AG09309 (cell line): ENCODE measurements around the gene MELK.

Experiments
- DNase-seq: peaks from one replicate; pipeline ENCODE4 v3.0.0-alpha.2; 2010; ENCODE audit warnings: low read depth
- H3K4me3 ChIP-seq: 2 replicates; pipeline ENCODE4 v1.5.1; 2011; ENCODE audit warnings: mild to moderate bottlenecking, low read depth, low read length, moderate library complexity; ENCODE audit not compliant: control insufficient read depth
- TF ChIP-seq, protein P1 (sequence below): IDR thresholded peaks from 2 replicates; pipeline ENCODE4 v1.5.1; 2011; ENCODE audit warnings: mild to moderate bottlenecking, low read depth, low read length, inconsistent platforms; ENCODE audit not compliant: insufficient read depth, control insufficient read depth; ENCODE audit errors: missing control alignments

MELK gene

DNA sequence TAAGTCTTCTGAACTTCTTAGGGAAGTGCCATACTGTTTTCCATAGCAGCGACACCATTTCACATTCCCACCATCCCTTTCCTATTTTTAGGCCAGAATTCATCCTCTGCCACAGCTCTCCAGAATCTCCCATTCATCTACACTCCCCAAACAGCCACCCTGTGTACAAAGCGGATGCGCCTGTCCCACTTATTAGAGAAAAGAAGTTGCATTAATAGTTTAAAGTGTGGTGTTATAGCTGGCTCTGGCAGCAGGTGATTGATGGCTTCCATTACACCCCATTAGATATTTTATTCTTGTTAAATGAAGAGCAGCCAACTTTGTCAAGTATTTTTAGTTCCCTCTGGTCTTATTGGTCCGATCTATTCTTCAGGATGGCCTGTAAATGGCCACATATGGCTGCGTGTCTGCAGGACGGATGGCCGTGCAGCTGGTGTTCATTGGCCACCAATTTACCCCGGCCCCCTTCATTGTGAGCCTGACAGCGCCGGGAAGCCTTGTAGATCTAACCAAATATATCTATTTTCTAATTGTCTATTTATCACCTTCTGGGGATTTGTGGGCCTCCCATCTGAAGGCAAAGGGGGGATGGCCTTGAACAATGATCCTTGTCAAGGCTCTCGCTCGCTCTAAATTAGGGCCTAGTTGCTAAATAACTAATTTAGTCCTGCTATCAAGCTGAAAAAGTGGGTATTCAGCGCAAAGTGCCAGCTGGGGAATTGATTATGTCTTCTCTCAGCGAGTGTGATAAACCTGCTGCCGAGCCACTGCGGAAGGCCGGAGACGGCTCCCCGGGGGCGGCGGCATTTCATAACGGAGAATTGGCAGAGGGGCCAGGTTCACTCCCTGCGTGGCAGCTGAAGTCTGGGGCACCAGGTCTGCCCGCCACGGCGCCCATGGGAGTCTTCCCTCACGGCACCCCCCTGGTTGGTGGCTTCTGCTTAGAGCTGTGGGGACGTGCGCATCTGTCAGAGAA lies 141.1 kb downstream of the MELK start:
- TF ChIP-seq, protein P1, sequence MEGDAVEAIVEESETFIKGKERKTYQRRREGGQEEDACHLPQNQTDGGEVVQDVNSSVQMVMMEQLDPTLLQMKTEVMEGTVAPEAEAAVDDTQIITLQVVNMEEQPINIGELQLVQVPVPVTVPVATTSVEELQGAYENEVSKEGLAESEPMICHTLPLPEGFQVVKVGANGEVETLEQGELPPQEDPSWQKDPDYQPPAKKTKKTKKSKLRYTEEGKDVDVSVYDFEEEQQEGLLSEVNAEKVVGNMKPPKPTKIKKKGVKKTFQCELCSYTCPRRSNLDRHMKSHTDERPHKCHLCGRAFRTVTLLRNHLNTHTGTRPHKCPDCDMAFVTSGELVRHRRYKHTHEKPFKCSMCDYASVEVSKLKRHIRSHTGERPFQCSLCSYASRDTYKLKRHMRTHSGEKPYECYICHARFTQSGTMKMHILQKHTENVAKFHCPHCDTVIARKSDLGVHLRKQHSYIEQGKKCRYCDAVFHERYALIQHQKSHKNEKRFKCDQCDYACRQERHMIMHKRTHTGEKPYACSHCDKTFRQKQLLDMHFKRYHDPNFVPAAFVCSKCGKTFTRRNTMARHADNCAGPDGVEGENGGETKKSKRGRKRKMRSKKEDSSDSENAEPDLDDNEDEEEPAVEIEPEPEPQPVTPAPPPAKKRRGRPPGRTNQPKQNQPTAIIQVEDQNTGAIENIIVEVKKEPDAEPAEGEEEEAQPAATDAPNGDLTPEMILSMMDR: no peak
- DNase-seq: no peak
- no peak overlapping the region for H3K4me3 ChIP-seq

DNA sequence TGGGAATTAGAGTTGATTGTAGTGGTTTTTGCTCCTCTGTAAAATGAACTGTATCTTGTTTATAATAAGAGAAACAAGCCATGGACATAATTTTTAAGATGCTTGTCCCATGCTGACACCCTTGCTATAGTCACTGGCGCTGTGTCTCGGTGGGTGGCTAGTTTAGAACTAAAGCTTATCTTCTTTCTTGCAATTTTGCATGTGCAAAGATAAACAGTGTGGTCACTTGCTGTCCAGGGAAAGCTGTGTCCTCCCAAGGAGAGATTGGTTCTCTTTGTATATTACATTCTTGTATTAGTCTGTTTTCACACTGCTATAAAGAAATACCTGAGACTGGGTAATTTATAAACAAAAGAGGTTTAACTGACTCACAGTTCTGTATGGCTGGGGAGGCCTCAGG lies 143.8 kb downstream of the MELK start:
- H3K4me3 ChIP-seq: no peak overlapping the region
- DNase-seq: no peak
- TF ChIP-seq, protein P1: no peak

GRCh38 chr9:36717276-36717675 lies 144.6 kb downstream of the MELK start:
- H3K4me3 ChIP-seq: no peak overlapping the region
- no peak for DNase-seq
- TF ChIP-seq, protein P1: no peak

DNA sequence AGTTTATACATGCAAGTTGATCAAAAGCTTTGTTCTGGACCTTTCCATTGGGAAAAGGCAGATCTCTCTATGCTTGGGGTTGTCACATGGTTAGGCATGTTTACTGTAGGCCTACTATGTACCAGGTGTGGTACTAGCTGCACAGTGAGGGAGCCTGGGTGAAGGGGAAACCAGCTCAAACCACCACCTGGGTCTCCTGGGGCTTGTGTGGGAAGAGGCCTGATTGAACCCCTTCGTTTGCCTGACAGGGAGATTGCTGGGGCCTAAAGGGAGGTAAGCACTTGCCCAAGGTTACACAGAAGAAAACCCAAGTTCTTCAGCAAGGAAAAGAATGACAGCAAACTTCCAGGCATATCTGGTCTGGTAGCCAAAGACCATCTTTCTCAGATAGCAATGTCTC lies 145.9 kb downstream of the MELK start:
- DNase-seq: no peak
- H3K4me3 ChIP-seq: no peak overlapping the region
- TF ChIP-seq, protein P1: no peak

DNA sequence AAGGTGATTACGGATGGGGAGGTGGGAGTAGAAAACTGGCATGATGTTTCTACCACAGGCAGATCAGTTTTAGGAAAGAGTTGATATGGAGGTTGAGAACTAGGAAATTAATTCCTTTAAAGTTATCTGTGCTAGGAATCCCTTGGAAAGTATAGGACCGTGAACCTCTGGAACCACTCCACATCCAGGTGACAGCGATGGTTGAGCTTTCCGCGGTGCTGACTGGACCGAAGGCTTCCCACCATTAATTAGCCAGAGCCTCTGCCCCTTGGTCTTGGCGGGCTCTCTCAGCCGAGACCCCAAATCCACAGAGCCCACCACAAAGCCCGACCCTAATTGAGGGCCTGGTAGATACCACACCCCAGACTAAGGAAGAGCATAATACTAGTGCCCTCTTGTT lies 147.3 kb downstream of the MELK start:
- DNase-seq: no peak
- TF ChIP-seq, protein P1: no peak
- no peak overlapping the region for H3K4me3 ChIP-seq

DNA sequence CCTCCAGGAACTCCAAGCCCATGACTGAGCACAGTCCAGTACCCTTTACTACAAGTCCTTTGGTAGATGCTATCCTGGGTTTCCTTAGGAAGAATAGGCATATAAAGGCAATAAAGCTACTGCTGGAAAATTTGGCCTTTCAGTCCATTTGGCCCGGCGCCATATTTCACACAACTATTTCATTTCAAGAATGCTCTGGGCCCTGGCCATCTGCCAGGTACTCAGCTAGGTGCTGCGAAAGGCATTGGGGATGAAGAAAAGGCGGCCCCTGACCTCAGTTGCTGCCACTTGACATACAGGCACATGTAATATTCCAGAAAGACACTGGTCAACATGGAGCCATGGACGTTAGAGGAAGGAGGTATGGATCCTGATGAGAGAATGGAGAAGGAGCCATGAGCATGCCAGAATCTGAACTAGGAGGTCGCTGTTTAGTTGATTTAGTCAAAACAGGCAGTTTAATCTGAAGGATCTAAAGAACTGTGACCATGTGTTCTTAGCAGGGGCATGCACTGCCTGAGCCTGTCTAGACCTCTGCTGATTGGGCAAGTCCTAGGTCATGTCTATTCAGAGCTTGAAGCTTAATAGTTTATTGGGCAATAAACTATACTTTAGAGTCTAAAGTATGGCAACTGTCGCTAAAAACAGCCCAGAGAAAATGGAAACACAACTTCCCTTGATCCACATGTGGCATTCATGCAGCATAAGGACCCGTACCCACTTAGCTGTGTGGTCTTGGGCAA lies 149.3 kb downstream of the MELK start:
- no peak overlapping the region for H3K4me3 ChIP-seq
- TF ChIP-seq, protein P1: no peak
- no peak for DNase-seq
